ENCODE data around the gene DNASE1L3.

DNASE1L3 gene

DNA sequence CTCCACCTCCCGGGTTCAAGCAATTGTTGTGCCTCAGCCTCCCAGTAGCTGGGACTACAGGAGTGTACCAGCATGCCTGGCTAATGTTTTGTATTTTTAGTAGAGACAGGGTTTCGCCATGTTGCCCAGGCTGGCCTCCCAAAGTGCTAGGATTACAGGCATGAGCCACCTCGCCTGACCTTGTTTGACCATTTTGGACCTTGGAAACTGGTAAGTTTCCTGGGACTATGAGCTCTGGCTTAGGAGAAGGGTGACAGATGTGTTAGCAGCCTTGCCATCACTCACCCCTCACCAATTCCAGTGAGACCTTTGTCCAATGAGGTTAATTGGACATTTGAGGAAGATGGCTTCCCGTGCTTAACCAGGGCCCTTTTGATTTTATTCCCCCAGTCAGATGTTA, 19.9 kb downstream of the DNASE1L3 start:
- Histone ChIP-seq H3K36me3 (ENCODE audit: insufficient read depth, insufficient read length, low read length) (no peaks in the 10 kb centered on the region), H3K9me3 (ENCODE audit: insufficient read depth, low read length) (no peaks in the 10 kb centered on the region), H3K27me3 (ENCODE audit: insufficient read depth, insufficient read length) (no peaks in the 10 kb centered on the region), H3K4me1 (ENCODE audit: insufficient read depth, insufficient read length) (peaks cover 13% of the 10 kb centered on the region), H3K9ac (ENCODE audit: insufficient read length, low read depth) (no peak overlapping the region), H3K4me3 (ENCODE audit: insufficient read length, low read depth) (no peak overlapping the region)
- DNase-seq (ENCODE audit: low read depth, low spot score), result no peak
- TF ChIP-seq ZNF274 (IDR thresholded peaks at IDR 0.05; ENCODE audit: low read depth, low read length), result no peak
- TF ChIP-seq SUZ12 (IDR thresholded peaks at IDR 0.05; ENCODE audit: extremely low read depth, insufficient read depth, insufficient read length), result no peak
- no peak for TF ChIP-seq YY1 (IDR thresholded peaks at IDR 0.05; ENCODE audit: insufficient read depth, insufficient read length)

DNA sequence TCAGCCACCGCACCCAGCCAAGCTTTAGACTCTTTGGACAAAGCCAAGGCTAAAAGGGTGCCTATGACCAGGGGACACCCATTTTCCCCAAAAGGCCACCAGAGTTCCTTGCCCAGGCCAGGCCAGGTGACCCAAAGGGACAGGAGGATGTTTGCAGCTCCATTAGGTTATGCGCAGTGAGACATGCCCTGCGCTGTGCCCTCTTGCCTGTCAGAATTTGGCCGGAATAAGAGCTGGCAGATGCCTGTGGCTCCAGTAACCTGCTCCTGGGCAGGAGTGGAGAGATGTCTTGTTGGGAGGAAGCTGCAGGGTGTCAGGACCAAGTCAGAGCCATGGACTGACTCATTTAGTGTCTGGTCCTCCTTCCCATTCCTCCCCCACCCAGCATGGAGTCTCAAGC, 20.5 kb downstream of the DNASE1L3 start:
- Histone ChIP-seq H3K4me1 (ENCODE audit: insufficient read depth, insufficient read length) (peaks cover 13% of the 10 kb centered on the region), H3K27me3 (ENCODE audit: insufficient read depth, insufficient read length) (no peaks in the 10 kb centered on the region), H3K9me3 (ENCODE audit: insufficient read depth, low read length) (no peaks in the 10 kb centered on the region), H3K9ac (ENCODE audit: insufficient read length, low read depth) (no peak overlapping the region), H3K4me3 (ENCODE audit: insufficient read length, low read depth) (no peak overlapping the region), H3K36me3 (ENCODE audit: insufficient read depth, insufficient read length, low read length) (no peaks in the 10 kb centered on the region)
- no peak for TF ChIP-seq SUZ12 (IDR thresholded peaks at IDR 0.05; ENCODE audit: extremely low read depth, insufficient read depth, insufficient read length)
- TF ChIP-seq YY1 (IDR thresholded peaks at IDR 0.05; ENCODE audit: insufficient read depth, insufficient read length), result no peak
- no peak for TF ChIP-seq ZNF274 (IDR thresholded peaks at IDR 0.05; ENCODE audit: low read depth, low read length)
- no peak for DNase-seq (ENCODE audit: low read depth, low spot score)

DNA sequence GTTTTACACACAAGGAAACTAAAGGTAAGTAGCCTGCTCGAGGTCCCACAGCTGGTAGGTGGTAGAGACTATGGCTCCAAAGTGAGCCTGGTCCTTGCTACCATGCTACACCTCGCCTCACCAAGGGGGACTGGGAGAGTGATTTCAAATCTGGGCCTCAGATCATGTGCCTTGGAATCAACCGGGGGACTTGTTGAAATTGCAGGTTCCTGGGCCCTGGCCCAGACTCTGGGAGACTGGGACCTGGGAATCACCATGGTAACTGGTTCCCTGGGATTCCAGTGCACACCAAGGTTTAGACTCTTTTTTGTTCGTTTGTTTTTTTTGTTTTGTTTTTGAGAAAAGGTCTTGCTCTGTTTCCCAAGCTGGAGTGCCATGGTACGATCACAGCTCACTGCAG, 21.1 kb downstream of the DNASE1L3 start:
- H3K4me1 ChIP-seq (ENCODE audit: insufficient read depth, insufficient read length), result peaks cover 13% of the 10 kb centered on the region
- H3K9me3 ChIP-seq (ENCODE audit: insufficient read depth, low read length), result no peaks in the 10 kb centered on the region
- no peaks in the 10 kb centered on the region for H3K36me3 ChIP-seq (ENCODE audit: insufficient read depth, insufficient read length, low read length)
- TF ChIP-seq ZNF274 (IDR thresholded peaks at IDR 0.05; ENCODE audit: low read depth, low read length) (no peak), SUZ12 (IDR thresholded peaks at IDR 0.05; ENCODE audit: extremely low read depth, insufficient read depth, insufficient read length) (no peak), YY1 (IDR thresholded peaks at IDR 0.05; ENCODE audit: insufficient read depth, insufficient read length) (no peak)
- H3K4me3 ChIP-seq (ENCODE audit: insufficient read length, low read depth), result no peak overlapping the region
- no peaks in the 10 kb centered on the region for H3K27me3 ChIP-seq (ENCODE audit: insufficient read depth, insufficient read length)
- no peak overlapping the region for H3K9ac ChIP-seq (ENCODE audit: insufficient read length, low read depth)
- no peak for DNase-seq (ENCODE audit: low read depth, low spot score)

DNA sequence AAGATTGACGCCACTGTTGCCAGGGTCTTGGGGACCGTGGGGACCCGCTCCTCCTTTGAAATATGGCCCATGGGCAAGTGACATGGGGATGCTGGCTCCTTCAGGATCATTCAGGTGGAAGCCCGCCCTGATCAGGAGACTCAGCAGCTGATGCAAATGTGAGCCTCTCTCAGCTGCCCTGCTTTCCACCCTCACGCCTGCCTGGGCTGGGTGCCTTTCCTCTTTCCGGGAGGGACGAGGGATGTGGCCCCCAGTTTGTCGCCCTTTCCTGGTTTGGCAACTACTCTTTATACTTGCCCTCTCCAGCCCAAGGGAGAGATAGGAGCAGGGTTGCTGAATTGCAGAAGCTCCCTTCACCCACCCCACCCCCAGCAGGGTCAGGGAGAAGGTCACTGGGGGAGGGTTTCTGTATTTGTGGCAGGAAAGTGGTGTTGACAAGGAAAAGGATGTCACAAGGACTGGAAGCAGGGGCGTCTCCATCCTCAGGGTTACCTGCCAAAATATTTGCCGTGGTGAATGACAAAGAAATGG, 21.8 kb downstream of the DNASE1L3 start:
- Histone ChIP-seq H3K9ac (ENCODE audit: insufficient read length, low read depth) (peak overlapping the region; percentile 16), H3K4me3 (ENCODE audit: insufficient read length, low read depth) (no peak overlapping the region), H3K36me3 (ENCODE audit: insufficient read depth, insufficient read length, low read length) (no peaks in the 10 kb centered on the region), H3K27me3 (ENCODE audit: insufficient read depth, insufficient read length) (no peaks in the 10 kb centered on the region), H3K9me3 (ENCODE audit: insufficient read depth, low read length) (no peaks in the 10 kb centered on the region), H3K4me1 (ENCODE audit: insufficient read depth, insufficient read length) (peaks cover 13% of the 10 kb centered on the region)
- TF ChIP-seq ZNF274 (IDR thresholded peaks at IDR 0.05; ENCODE audit: low read depth, low read length), result no peak
- TF ChIP-seq SUZ12 (IDR thresholded peaks at IDR 0.05; ENCODE audit: extremely low read depth, insufficient read depth, insufficient read length), result no peak
- TF ChIP-seq YY1 (IDR thresholded peaks at IDR 0.05; ENCODE audit: insufficient read depth, insufficient read length), result no peak
- DNase-seq (ENCODE audit: low read depth, low spot score), result no peak

DNA sequence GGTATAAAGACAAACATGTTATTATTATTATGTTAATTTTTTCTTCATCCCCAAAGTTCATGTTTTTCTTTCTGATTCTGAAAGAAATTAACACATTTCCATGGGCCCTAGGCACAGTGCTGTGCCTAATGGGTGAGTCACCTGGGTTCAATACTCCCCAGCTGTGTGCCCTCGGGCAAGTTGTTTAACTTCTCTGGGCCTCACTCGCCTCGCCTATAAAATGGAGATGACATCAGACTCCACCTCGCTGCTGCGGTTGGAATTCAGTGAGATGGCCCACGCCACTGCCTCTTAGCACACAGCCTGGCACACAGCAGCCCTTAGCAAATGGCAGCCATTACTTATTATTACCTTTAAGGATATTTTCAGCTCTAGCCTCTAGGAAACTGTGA, 22.6 kb downstream of the DNASE1L3 start:
- Histone ChIP-seq H3K4me1 (ENCODE audit: insufficient read depth, insufficient read length) (peaks cover 13% of the 10 kb centered on the region), H3K27me3 (ENCODE audit: insufficient read depth, insufficient read length) (no peaks in the 10 kb centered on the region), H3K9ac (ENCODE audit: insufficient read length, low read depth) (no peak overlapping the region), H3K36me3 (ENCODE audit: insufficient read depth, insufficient read length, low read length) (no peaks in the 10 kb centered on the region), H3K4me3 (ENCODE audit: insufficient read length, low read depth) (no peak overlapping the region), H3K9me3 (ENCODE audit: insufficient read depth, low read length) (no peaks in the 10 kb centered on the region)
- no peak for DNase-seq (ENCODE audit: low read depth, low spot score)
- TF ChIP-seq SUZ12 (IDR thresholded peaks at IDR 0.05; ENCODE audit: extremely low read depth, insufficient read depth, insufficient read length) (no peak), YY1 (IDR thresholded peaks at IDR 0.05; ENCODE audit: insufficient read depth, insufficient read length) (no peak), ZNF274 (IDR thresholded peaks at IDR 0.05; ENCODE audit: low read depth, low read length) (no peak)

DNA sequence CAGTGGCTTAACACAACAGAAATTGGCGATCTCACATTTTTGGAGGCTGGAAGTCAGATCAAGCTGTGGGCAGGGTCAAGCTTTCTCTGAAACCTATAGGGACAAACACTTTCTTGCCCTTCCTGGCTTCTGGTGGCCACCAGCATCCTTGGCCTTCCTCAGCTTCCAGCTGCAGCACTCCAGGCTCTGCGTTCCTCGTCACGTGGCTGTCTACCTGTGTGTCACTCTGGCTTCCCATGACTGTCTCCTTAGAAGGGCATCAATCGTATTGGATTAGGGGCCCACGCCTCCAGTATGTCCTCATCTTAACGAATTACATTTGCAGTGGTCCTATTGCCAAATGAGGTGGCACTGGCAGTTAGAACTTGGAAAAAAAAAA, 25.8 kb downstream of the DNASE1L3 start:
- Histone ChIP-seq H3K4me1 (ENCODE audit: insufficient read depth, insufficient read length) (peaks cover 11% of the 10 kb centered on the region), H3K36me3 (ENCODE audit: insufficient read depth, insufficient read length, low read length) (no peaks in the 10 kb centered on the region), H3K9ac (ENCODE audit: insufficient read length, low read depth) (no peak overlapping the region), H3K4me3 (ENCODE audit: insufficient read length, low read depth) (no peak overlapping the region), H3K9me3 (ENCODE audit: insufficient read depth, low read length) (no peaks in the 10 kb centered on the region), H3K27me3 (ENCODE audit: insufficient read depth, insufficient read length) (peaks cover 3% of the 10 kb centered on the region)
- DNase-seq (ENCODE audit: low read depth, low spot score), result no peak
- TF ChIP-seq YY1 (IDR thresholded peaks at IDR 0.05; ENCODE audit: insufficient read depth, insufficient read length) (no peak), SUZ12 (IDR thresholded peaks at IDR 0.05; ENCODE audit: extremely low read depth, insufficient read depth, insufficient read length) (no peak), ZNF274 (IDR thresholded peaks at IDR 0.05; ENCODE audit: low read depth, low read length) (no peak)

DNA sequence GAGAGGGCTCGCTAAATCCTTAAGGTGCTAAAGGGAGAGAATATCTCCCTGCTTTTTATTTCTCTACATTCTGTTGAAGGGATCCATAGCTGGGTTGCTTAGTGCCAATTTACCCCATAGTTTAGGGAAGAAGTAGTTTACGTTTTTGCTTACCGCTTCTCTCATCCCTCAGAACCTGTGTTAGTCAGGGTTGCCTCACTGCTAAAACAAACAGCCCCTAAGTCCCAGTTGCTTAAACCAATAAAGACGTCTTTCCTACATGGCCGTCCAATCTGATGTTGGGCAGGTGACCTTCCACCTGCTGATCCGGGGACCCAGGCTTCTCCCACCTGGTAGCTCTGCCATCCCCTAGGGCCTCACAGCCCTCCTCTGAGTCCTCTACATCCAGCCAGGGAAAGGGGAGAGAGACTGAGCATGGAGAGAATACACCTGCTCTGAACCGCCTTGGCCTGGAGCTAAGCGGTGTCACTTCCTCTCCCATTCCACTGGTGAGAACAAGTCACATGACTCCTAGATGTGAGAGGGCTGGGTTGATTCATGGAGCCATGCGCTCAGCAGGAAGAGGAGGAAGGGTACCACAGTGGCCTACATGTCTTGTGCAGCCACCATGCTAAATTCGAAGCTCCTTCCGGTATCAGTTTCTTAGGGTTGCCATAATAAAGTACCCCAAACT, 26.3 kb downstream of the DNASE1L3 start:
- H3K4me1 ChIP-seq (ENCODE audit: insufficient read depth, insufficient read length), result peaks cover 11% of the 10 kb centered on the region
- H3K9ac ChIP-seq (ENCODE audit: insufficient read length, low read depth), result no peak overlapping the region
- H3K9me3 ChIP-seq (ENCODE audit: insufficient read depth, low read length), result no peaks in the 10 kb centered on the region
- no peak overlapping the region for H3K4me3 ChIP-seq (ENCODE audit: insufficient read length, low read depth)
- H3K36me3 ChIP-seq (ENCODE audit: insufficient read depth, insufficient read length, low read length), result no peaks in the 10 kb centered on the region
- DNase-seq (ENCODE audit: low read depth, low spot score), result no peak
- H3K27me3 ChIP-seq (ENCODE audit: insufficient read depth, insufficient read length), result peaks cover 3% of the 10 kb centered on the region
- TF ChIP-seq YY1 (IDR thresholded peaks at IDR 0.05; ENCODE audit: insufficient read depth, insufficient read length) (no peak), ZNF274 (IDR thresholded peaks at IDR 0.05; ENCODE audit: low read depth, low read length) (no peak), SUZ12 (IDR thresholded peaks at IDR 0.05; ENCODE audit: extremely low read depth, insufficient read depth, insufficient read length) (no peak)
